ENCODE measurements around the gene MYO1D.

Gene MYO1D

GRCh38 chr17:32622540-32622939, 254.4 kb downstream of the MYO1D start:
- TF ChIP-seq ZNF565 (CRISPR knock-in tag; conservative IDR thresholded peaks at IDR 0.05; ENCODE audit: low read depth) (no peak), CREB5 (CRISPR knock-in tag; IDR thresholded peaks at IDR 0.05; ENCODE audit: low read depth) (no peak), RARB (CRISPR knock-in tag; IDR thresholded peaks at IDR 0.05) (no peak), TOX (CRISPR knock-in tag; IDR thresholded peaks at IDR 0.05; ENCODE audit: borderline replicate concordance) (no peak), ESRRG (CRISPR knock-in tag; IDR thresholded peaks at IDR 0.05) (no peak), ZFP30 (CRISPR knock-in tag; IDR thresholded peaks at IDR 0.05) (no peak), CSDC2 (CRISPR knock-in tag; IDR thresholded peaks at IDR 0.05) (no peak)
- no peak for ATAC-seq

- TF ChIP-seq ARNTL (CRISPR knock-in tag; IDR thresholded peaks at IDR 0.05; ENCODE audit: borderline replicate concordance, low read depth) (no peak), BACH2 (CRISPR knock-in tag; IDR thresholded peaks at IDR 0.05; ENCODE audit: borderline replicate concordance) (no peak), ZNF565 (CRISPR knock-in tag; conservative IDR thresholded peaks at IDR 0.05; ENCODE audit: low read depth) (no peak), ZNF70 (CRISPR knock-in tag; IDR thresholded peaks at IDR 0.05) (no peak), RARB (CRISPR knock-in tag; IDR thresholded peaks at IDR 0.05) (no peak), ZFP3 (CRISPR knock-in tag; IDR thresholded peaks at IDR 0.05) (no peak), CSDC2 (CRISPR knock-in tag; IDR thresholded peaks at IDR 0.05) (no peak), CSRNP3 (CRISPR knock-in tag; IDR thresholded peaks at IDR 0.05) (no peak), TSHZ2 (CRISPR knock-in tag; IDR thresholded peaks at IDR 0.05) (no peak), ISL1 (CRISPR knock-in tag; IDR thresholded peaks at IDR 0.05) (no peak), PATZ1 (CRISPR knock-in tag; IDR thresholded peaks at IDR 0.05; ENCODE audit: borderline replicate concordance) (no peak), ZFP30 (CRISPR knock-in tag; IDR thresholded peaks at IDR 0.05) (no peak), TCF4 (CRISPR knock-in tag; IDR thresholded peaks at IDR 0.05; ENCODE audit: borderline replicate concordance) (no peak), SNAI2 (CRISPR knock-in tag; IDR thresholded peaks at IDR 0.05) (no peak), POU6F1 (CRISPR knock-in tag; IDR thresholded peaks at IDR 0.05; ENCODE audit: borderline replicate concordance, low read depth) (no peak), ZNF8 (CRISPR knock-in tag; IDR thresholded peaks at IDR 0.05) (no peak), PPARA (CRISPR knock-in tag; IDR thresholded peaks at IDR 0.05; ENCODE audit: borderline replicate concordance) (no peak), GLIS3 (CRISPR knock-in tag; IDR thresholded peaks at IDR 0.05) (no peak), ZC3H10 (CRISPR knock-in tag; IDR thresholded peaks at IDR 0.05) (no peak)
- no peak for ATAC-seq
Measured at GRCh38 chr17:32621612-32622312, 255.2 kb downstream of the MYO1D start.

GRCh38 chr17:32615326-32615725, 261.6 kb downstream of the MYO1D start:
- TF ChIP-seq TSHZ2 (CRISPR knock-in tag; IDR thresholded peaks at IDR 0.05): no peak
- TF ChIP-seq BACH2 (CRISPR knock-in tag; IDR thresholded peaks at IDR 0.05; ENCODE audit: borderline replicate concordance): no peak
- ATAC-seq: no peak
